Right cardiac atrium (tissue), 5 donors: ENCODE results near the gene SRGAP1. TPM values are rescaled to one million over a fixed set of nuclear protein-coding genes. Genes with fewer than 3 reads are reported as not detected.

ENCODE experiments used
- ATAC-seq, 2 donors: fragments of 200-7000 bp; cut with Tn5 transposase; one replicate each; pipeline versions ENCODE4 v1.8.0 to v1.9.1; 2020; ENCODE audit warnings: moderate library complexity in 2 of 2, mild to moderate bottlenecking in 1 of 2
- DNase-seq, 3 donors: peaks; one replicate each; pipeline ENCODE4 v3.0.0-alpha.2; 2020
- H3K27ac ChIP-seq: one replicate; pipeline ENCODE4 v1.5.1; 2013; ENCODE audit warnings: mild to moderate bottlenecking, low read length, control low read depth, moderate library complexity
- H3K27me3 ChIP-seq: one replicate; pipeline ENCODE4 v1.6.1; 2013; ENCODE audit not compliant: control insufficient read depth, insufficient read depth
- H3K4me1 ChIP-seq: one replicate; pipeline ENCODE4 v1.6.1; 2013; ENCODE audit warnings: low read length; ENCODE audit not compliant: control insufficient read depth, insufficient read depth
- H3K4me3 ChIP-seq: one replicate; pipeline ENCODE4 v1.5.1; 2013; ENCODE audit warnings: low read length, control low read depth
- H3K9me3 ChIP-seq: one replicate; pipeline ENCODE4 v1.6.1; 2013; ENCODE audit warnings: low read length; ENCODE audit not compliant: control insufficient read depth
- whole genome bisulfite sequencing: extraction: QIAGEN DNeasy Blood & Tissue Kit; methylation state at CpG from one replicate; pipeline ENCODE4 v1.1.7; 2013; 5-methylcytosine and 5-hydroxymethylcytosine counted together
- intact Hi-C, 4 donors: fragments of 100-400 bp; cut with DNase I; formaldehyde crosslinking; loops; one replicate each; pipeline versions ENCODE4 v1.11.0 to v1.14.0; 2022 to 2023
- polyA plus RNA-seq: library from polyadenylated mRNA; stranded (reverse); fragments of 200-250 nt; gene quantifications from one replicate; pipeline ENCODE4 v1.2.3, GENCODE V29; 2013
- total RNA-seq, 4 donors: library from RNA; stranded (reverse); fragmentation: NEBNext Ultra II Directional; extraction: Animal tissue kit (Norgen Biotek cat#: 25700); gene quantifications; one replicate each; pipeline ENCODE4 v1.2.1, GENCODE V29; 2021
- donor health status: healthy with polysubstance abuse.
- donor health status: DM: no; HTN: yes; CAD: no.
- donor health status: DM: no; HTN: no; CAD: no.
- donor health status: DM: no; HTN: yes; CAD: no; lungs with severe emphysema.
- donor health status: DM: yes; HTN: yes; CAD: no.

The SRGAP1 gene
- total and polyA plus RNA-seq, 5 donors: 1.7 to 5.5 (median 5.1) TPM

GRCh38 chr12:63917864-63918799, 73.6 kb downstream of the SRGAP1 start:
- intact Hi-C loops: no loop called here
- DNase-seq: no peak
- Histone ChIP-seq H3K9me3 (no peaks in the 10 kb centered on the region), H3K27me3 (no peaks in the 10 kb centered on the region), H3K4me1 (peaks cover 5% of the 10 kb centered on the region), H3K27ac (peak overlapping the region; percentile 58), H3K4me3 (no peak overlapping the region)
- ATAC-seq: peak; percentile 79 to 82
- WGBS: 77% methylated on average over 10 of the region's 10 CpGs

- no peak overlapping the region for H3K4me3 ChIP-seq
- peak in 1 of 2 donors; percentile 25 for ATAC-seq
- no peaks in the 10 kb centered on the region for H3K27me3 ChIP-seq
- no peak overlapping the region for H3K27ac ChIP-seq
- H3K9me3 ChIP-seq: no peaks in the 10 kb centered on the region
- no peak for DNase-seq
- H3K4me1 ChIP-seq: peaks cover 5% of the 10 kb centered on the region
- 86% methylated on average over 6 of the region's 6 CpGs for WGBS
- intact Hi-C loops: no loop called here
Measured at GRCh38 chr12:63918800-63919300, 74.3 kb downstream of the SRGAP1 start.

GRCh38 chr12:63919756-63920155, 75.3 kb downstream of the SRGAP1 start:
- Histone ChIP-seq H3K9me3 (no peaks in the 10 kb centered on the region), H3K4me1 (peaks cover 5% of the 10 kb centered on the region), H3K27ac (no peak overlapping the region), H3K4me3 (no peak overlapping the region), H3K27me3 (no peaks in the 10 kb centered on the region)
- DNase-seq: no peak
- no peak for ATAC-seq
- WGBS: over 99% methylated on average over 2 of the region's 2 CpGs
- intact Hi-C loops: no loop called here

GRCh38 chr12:63921157-63921556, 76.7 kb downstream of the SRGAP1 start:
- Histone ChIP-seq H3K4me3 (no peak overlapping the region), H3K9me3 (no peaks in the 10 kb centered on the region), H3K4me1 (peaks cover 5% of the 10 kb centered on the region), H3K27ac (no peak overlapping the region), H3K27me3 (no peaks in the 10 kb centered on the region)
- ATAC-seq: no peak
- intact Hi-C loops: no loop called here
- no peak for DNase-seq
- WGBS: 96% methylated on average over 6 of the region's 6 CpGs

GRCh38 chr12:63922474-63922873, 78.0 kb downstream of the SRGAP1 start:
- Histone ChIP-seq H3K27ac (no peak overlapping the region), H3K4me1 (peaks cover 5% of the 10 kb centered on the region), H3K9me3 (no peaks in the 10 kb centered on the region), H3K4me3 (no peak overlapping the region), H3K27me3 (no peaks in the 10 kb centered on the region)
- no peak for DNase-seq
- WGBS: 91% methylated on average over 1 of the region's 1 CpG
- intact Hi-C loops: no loop called here
- ATAC-seq: no peak

- WGBS: 0% methylated on average over 1 of the region's 1 CpG
- no peak for ATAC-seq
- Histone ChIP-seq H3K4me3 (no peak overlapping the region), H3K9me3 (no peaks in the 10 kb centered on the region), H3K27ac (no peak overlapping the region), H3K27me3 (no peaks in the 10 kb centered on the region), H3K4me1 (no peaks in the 10 kb centered on the region)
- DNase-seq: no peak
- intact Hi-C loops: no loop called here
Measured at GRCh38 chr12:63924781-63925180, 80.3 kb downstream of the SRGAP1 start.

- no peaks in the 10 kb centered on the region for H3K9me3 ChIP-seq
- H3K4me3 ChIP-seq: no peak overlapping the region
- no peaks in the 10 kb centered on the region for H3K27me3 ChIP-seq
- no peak overlapping the region for H3K27ac ChIP-seq
- DNase-seq (no peak), ATAC-seq (no peak)
- WGBS: 98% methylated on average over 2 of the region's 2 CpGs
- intact Hi-C loops: no loop called here
- H3K4me1 ChIP-seq: no peaks in the 10 kb centered on the region
Measured at GRCh38 chr12:63927511-63927910, 83.0 kb downstream of the SRGAP1 start.

- no peaks in the 10 kb centered on the region for H3K9me3 ChIP-seq
- H3K27ac ChIP-seq: no peak overlapping the region
- 98% methylated on average over 2 of the region's 2 CpGs for WGBS
- intact Hi-C loops: no loop called here
- DNase-seq (no peak), ATAC-seq (no peak)
- no peaks in the 10 kb centered on the region for H3K4me1 ChIP-seq
- no peaks in the 10 kb centered on the region for H3K27me3 ChIP-seq
- no peak overlapping the region for H3K4me3 ChIP-seq
Measured at GRCh38 chr12:63928305-63928704, 83.8 kb downstream of the SRGAP1 start.

GRCh38 chr12:63929426-63929825, 84.9 kb downstream of the SRGAP1 start:
- no peak for DNase-seq
- Histone ChIP-seq H3K4me1 (no peaks in the 10 kb centered on the region), H3K27ac (no peak overlapping the region), H3K27me3 (no peaks in the 10 kb centered on the region), H3K4me3 (no peak overlapping the region), H3K9me3 (no peaks in the 10 kb centered on the region)
- intact Hi-C loops: no loop called here
- 90% methylated on average over 3 of the region's 3 CpGs for WGBS
- ATAC-seq: no peak

- 68% methylated on average over 3 of the region's 3 CpGs for WGBS
- intact Hi-C loops: no loop called here
- ATAC-seq: no peak
Measured at GRCh38 chr12:63930971-63931370, 86.5 kb downstream of the SRGAP1 start.

GRCh38 chr12:63931703-63932102, 87.2 kb downstream of the SRGAP1 start:
- no peaks in the 10 kb centered on the region for H3K9me3 ChIP-seq
- DNase-seq (no peak), ATAC-seq (no peak)
- no peaks in the 10 kb centered on the region for H3K27me3 ChIP-seq
- intact Hi-C loops: no loop called here
- H3K4me1 ChIP-seq: no peaks in the 10 kb centered on the region
- 85% methylated on average over 1 of the region's 1 CpG for WGBS
- H3K27ac ChIP-seq: no peak overlapping the region
- H3K4me3 ChIP-seq: no peak overlapping the region

More at GRCh38 chr12:63930971-63931370, 86.5 kb downstream of the SRGAP1 start:
- Histone ChIP-seq H3K27me3 (no peaks in the 10 kb centered on the region), H3K27ac (no peak overlapping the region), H3K9me3 (no peaks in the 10 kb centered on the region), H3K4me3 (no peak overlapping the region), H3K4me1 (no peaks in the 10 kb centered on the region)
- no peak for DNase-seq
